ENCODE measurements around the gene TAGLN. TPM values are rescaled to one million over a fixed set of nuclear protein-coding genes. Genes with fewer than 3 reads are reported as not detected.

Gene TAGLN
- total RNA-seq, 4 donors from 2014 or later: 1,588 to 9,854 (median 3,936) TPM

DNA sequence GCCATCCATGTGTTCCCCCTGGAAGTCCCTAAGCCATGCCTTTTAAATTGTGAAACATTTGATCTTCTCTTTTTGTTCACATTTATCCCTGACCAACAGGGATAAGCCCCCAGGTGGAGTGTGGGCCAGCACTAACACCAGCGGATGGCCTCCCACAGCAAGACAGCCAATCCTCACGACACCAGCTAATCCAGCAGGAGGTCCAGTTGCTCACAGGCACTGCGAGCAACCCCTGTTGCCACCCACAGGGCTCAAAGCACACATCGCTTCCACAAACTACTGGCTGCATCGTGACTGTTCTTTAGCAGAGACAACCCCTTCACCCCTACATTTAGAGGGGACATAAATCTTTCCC, 30.7 kb downstream of the TAGLN start:
- TF ChIP-seq, protein P1, sequence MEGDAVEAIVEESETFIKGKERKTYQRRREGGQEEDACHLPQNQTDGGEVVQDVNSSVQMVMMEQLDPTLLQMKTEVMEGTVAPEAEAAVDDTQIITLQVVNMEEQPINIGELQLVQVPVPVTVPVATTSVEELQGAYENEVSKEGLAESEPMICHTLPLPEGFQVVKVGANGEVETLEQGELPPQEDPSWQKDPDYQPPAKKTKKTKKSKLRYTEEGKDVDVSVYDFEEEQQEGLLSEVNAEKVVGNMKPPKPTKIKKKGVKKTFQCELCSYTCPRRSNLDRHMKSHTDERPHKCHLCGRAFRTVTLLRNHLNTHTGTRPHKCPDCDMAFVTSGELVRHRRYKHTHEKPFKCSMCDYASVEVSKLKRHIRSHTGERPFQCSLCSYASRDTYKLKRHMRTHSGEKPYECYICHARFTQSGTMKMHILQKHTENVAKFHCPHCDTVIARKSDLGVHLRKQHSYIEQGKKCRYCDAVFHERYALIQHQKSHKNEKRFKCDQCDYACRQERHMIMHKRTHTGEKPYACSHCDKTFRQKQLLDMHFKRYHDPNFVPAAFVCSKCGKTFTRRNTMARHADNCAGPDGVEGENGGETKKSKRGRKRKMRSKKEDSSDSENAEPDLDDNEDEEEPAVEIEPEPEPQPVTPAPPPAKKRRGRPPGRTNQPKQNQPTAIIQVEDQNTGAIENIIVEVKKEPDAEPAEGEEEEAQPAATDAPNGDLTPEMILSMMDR (IDR thresholded peaks at IDR 0.05): no peak
- TF ChIP-seq POLR2A (IDR thresholded peaks at IDR 0.05): no peak
- Histone ChIP-seq H3K27me3 (no peaks in the 10 kb centered on the region), H3K4me3 (no peak overlapping the region), H3K36me3 (no peaks in the 10 kb centered on the region), H3K9me3 (no peaks in the 10 kb centered on the region), H3K27ac (no peak overlapping the region), H3K4me1 (no peaks in the 10 kb centered on the region)
- no peak for DNase-seq
- intact Hi-C loops (cut with DNase I; ENCODE audit: low total_unique reads): loop anchor here (5.0 to 10.0 kb wide), 3 partner anchors 48 to 435 kb away; partner anchors contain the start of genes APOA5 and BACE1

DNA sequence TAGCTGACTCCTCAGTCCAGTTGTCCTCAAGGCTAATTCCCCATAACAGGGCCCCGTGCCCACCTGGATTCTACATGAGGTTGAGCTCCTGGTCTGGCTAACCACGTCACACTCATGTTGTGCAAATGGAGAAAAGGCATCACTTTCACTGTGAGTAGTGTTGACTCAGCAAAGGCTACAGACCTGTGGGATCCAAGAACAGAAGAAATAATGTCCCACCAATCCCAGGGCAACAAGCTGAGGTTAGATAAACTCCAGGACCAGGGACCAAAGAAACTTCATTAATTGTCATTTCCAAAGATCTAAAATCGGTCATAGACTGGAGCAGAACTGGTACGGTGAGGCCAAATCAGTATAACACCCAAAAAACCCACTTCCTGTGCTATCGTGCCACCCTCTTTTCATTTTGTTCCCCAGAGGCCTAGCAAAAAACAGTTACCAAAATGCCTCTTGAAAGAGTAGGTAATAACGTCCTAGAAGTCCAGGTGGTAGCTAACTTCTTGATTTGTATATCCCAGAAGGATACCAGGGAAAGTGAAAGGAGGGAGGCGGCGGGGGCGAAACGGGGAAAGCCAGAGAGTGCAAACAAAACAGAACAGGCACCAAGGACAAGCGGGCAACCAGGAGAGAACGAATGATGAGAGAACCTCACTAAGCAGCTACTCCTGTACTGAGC, 31.3 kb downstream of the TAGLN start:
- Histone ChIP-seq H3K9me3 (no peaks in the 10 kb centered on the region), H3K27me3 (no peaks in the 10 kb centered on the region), H3K27ac (peak overlapping the region in 1 of 2 donors; percentile 92), H3K36me3 (no peaks in the 10 kb centered on the region), H3K4me1 (no peaks in the 10 kb centered on the region), H3K4me3 (peak overlapping the region in 1 of 2 donors; percentile 77)
- intact Hi-C loops (cut with DNase I; ENCODE audit: low total_unique reads): loop anchor here (10.0 kb wide), 1 partner anchor 84 kb away; the partner anchor contains the start of gene BACE1
- DNase-seq: no peak
- TF ChIP-seq, protein P1 (IDR thresholded peaks at IDR 0.05): no peak
- no peak for TF ChIP-seq POLR2A (IDR thresholded peaks at IDR 0.05)

DNA sequence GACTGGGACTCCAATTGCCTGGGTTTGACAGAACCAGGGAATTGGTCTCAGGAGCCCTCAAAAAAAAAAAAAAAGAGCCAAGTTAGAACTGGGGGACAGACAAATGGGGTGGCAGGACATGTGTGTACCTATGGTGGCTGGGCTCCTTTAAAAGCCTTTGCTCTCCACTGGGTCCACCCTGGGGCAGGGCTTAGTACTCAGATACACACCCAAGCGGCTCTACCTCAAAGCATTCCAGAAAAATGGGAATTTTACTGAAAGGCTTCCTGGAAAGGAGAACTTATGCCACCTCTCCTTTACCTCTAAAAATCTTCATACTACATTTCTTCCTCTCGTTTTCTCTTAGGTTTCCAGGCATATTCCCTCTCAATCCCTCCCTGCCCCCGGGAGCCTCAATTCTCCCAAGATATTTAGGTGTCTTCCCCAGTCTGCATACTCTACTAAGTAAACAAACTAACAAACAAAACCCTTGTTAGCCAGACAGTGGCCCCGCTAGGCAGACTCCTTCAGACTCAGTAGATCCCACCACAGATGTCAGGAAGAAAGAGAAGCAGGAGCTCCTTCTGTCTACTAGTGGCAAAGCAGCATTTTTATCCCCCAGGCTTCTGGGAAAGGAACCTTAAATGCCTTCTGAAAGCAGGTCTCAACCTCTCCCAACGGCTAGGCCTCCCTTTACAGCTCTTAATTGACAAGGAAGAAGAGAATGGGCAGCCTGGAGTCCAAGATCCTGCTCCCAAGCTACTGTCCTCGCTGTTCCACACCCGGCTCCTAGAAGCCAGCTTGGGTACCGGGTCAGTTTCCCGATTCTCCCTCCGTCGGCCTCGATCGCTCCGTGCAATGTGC, 32.0 kb downstream of the TAGLN start:
- intact Hi-C loops (cut with DNase I; ENCODE audit: low total_unique reads): loop anchor here (10.0 kb wide), 1 partner anchor 84 kb away; the partner anchor contains the start of gene BACE1
- Histone ChIP-seq H3K4me3 (peak overlapping the region; percentile 77 to 93), H3K27ac (peak overlapping the region; percentile 92 to 98), H3K36me3 (no peaks in the 10 kb centered on the region), H3K27me3 (no peaks in the 10 kb centered on the region), H3K4me1 (no peaks in the 10 kb centered on the region), H3K9me3 (no peaks in the 10 kb centered on the region)
- no peak for DNase-seq
- TF ChIP-seq, protein P1 (IDR thresholded peaks at IDR 0.05): no peak
- TF ChIP-seq POLR2A (IDR thresholded peaks at IDR 0.05): no peak

DNA sequence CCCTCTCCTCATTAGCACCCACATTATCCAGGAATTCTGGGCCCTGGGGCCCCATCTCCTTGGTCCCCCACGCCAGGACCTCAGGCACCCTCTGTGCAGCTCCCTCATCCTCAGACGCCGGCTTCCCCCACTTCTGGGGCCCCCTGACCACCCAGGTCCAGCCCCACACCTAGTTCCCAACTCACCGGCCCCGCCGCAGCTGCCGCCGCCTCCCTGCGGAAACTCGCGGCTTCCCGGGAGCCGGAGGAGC, 32.6 kb downstream of the TAGLN start, which contains the start of gene PCSK7:
Gene PCSK7 (minus strand): TSS at position 232 of the 250 bp plus-strand sequence. CDS start 2,229 bp downstream, outside the sequence.
- TF ChIP-seq POLR2A (IDR thresholded peaks at IDR 0.05): no peak
- TF ChIP-seq, protein P1 (IDR thresholded peaks at IDR 0.05): no peak
- no peaks in the 10 kb centered on the region for H3K9me3 ChIP-seq
- intact Hi-C loops (cut with DNase I; ENCODE audit: low total_unique reads): loop anchor here (10.0 kb wide), 1 partner anchor 83 kb away; the partner anchor contains the start of gene BACE1
- no peaks in the 10 kb centered on the region for H3K4me1 ChIP-seq
- peak within 1 kb of the TSS; percentile 92 to 98 for H3K27ac ChIP-seq
- no peaks in the 10 kb centered on the region for H3K36me3 ChIP-seq
- H3K27me3 ChIP-seq: no peaks in the 10 kb centered on the region
- peak within 1 kb of the TSS; percentile 77 to 93 for H3K4me3 ChIP-seq
- peak in 1 of 2 donors; percentile 70 for DNase-seq

Measured in uterus (tissue), 4 donors.